GM12878 (cell line): ENCODE data around the gene EIF3D. TPM values are rescaled to one million over a fixed set of nuclear protein-coding genes. Genes with fewer than 3 reads are reported as not detected.

ENCODE experiments used
- ATAC-seq: fragments of 200-7000 bp; cut with Tn5 transposase; 3 replicates; pipeline ENCODE4 v1.9.1; 2020; ENCODE audit warnings: mild to moderate bottlenecking, moderate library complexity
- BruUV-seq: library from RNA; stranded (reverse); fragments of 400-500 nt; replicated peaks from 2 replicates; lab custom pipeline; 2021; lab: Mats Ljungman, UMichigan
- CTCF ChIA-PET: fragments of 300-600 bp; sonication (Branson Sonifier 250); formaldehyde crosslinking; extraction: SDS; loops from one replicate; lab custom pipeline; 2021; ENCODE audit warnings: inconsistent platforms; lab: Yijun Ruan, JAX
- POLR2A ChIA-PET: fragments of 350-600 bp; formaldehyde crosslinking; extraction: SDS; loops from one replicate; lab custom pipeline; 2021; ENCODE audit warnings: inconsistent platforms; lab: Charles Lee
- RAD21 ChIA-PET: fragments of 300-600 bp; sonication (Branson Sonifier 250); formaldehyde crosslinking; loops from one replicate; lab custom pipeline; 2023; ENCODE audit warnings: antibody characterized with exemption; ENCODE audit not compliant: unreplicated experiment; lab: Charles Lee
- SMC1A ChIA-PET: fragments of 300-600 bp; sonication (Branson Sonifier 250); formaldehyde crosslinking; loops from one replicate; lab custom pipeline; 2023; ENCODE audit not compliant: unreplicated experiment, uncharacterized antibody; lab: Charles Lee
- DNase-seq: peaks from one replicate; pipeline ENCODE4 v3.0.0-alpha.2; 2011; ENCODE audit warnings: low read depth, low spot score
- FAIRE-seq: peaks from 3 replicates; lab custom pipeline; 2011; peaks lifted over from hg19 to GRCh38; lab: Jason Lieb, UNC
- H2AFZ ChIP-seq: 2 replicates; pipeline ENCODE4 v1.6.0; 2011; ENCODE audit warnings: low read depth, low read length, control low read depth; ENCODE audit not compliant: control insufficient read depth
- H3K27ac ChIP-seq: 2 replicates; pipeline ENCODE4 v1.5.1; 2011; ENCODE audit warnings: control low read depth; ENCODE audit not compliant: control insufficient read depth, insufficient read depth
- H3K27me3 ChIP-seq, 2 experiments: replicated peaks in 1 of 2; 2 replicates each; pipeline versions ENCODE4 v1.6.0 to v1.6.1; 2011; ENCODE audit warnings: low read length in 1 of 2; ENCODE audit not compliant: control insufficient read depth in 2 of 2, insufficient read depth in 2 of 2
- H3K36me3 ChIP-seq, 2 experiments: 2 replicates each; pipeline ENCODE4 v1.5.1; 2011; ENCODE audit warnings: low read length in 1 of 2; ENCODE audit not compliant: control insufficient read depth in 2 of 2, insufficient read depth in 2 of 2
- H3K4me1 ChIP-seq: 2 replicates; pipeline ENCODE4 v1.6.1; 2011; ENCODE audit warnings: mild to moderate bottlenecking, low read length, moderate library complexity, mixed read lengths; ENCODE audit not compliant: control insufficient read depth, insufficient read depth
- H3K4me2 ChIP-seq: 2 replicates; pipeline ENCODE4 v1.6.0; 2011; ENCODE audit warnings: control low read depth; ENCODE audit not compliant: control insufficient read depth, insufficient read depth
- H3K4me3 ChIP-seq: fragments of 200-600 bp; sonication (generic); 2 replicates; pipeline ENCODE4 v1.5.1; 2016
- H3K79me2 ChIP-seq: 2 replicates; pipeline ENCODE4 v1.6.0; 2011; ENCODE audit warnings: low read length; ENCODE audit not compliant: control insufficient read depth, insufficient read depth
- H3K9ac ChIP-seq: 2 replicates; pipeline ENCODE4 v1.8.0; 2011; ENCODE audit warnings: low read length, control low read depth, mixed read lengths; ENCODE audit not compliant: control insufficient read depth, insufficient read depth
- H3K9me3 ChIP-seq: replicated peaks from 3 replicates; pipeline ENCODE4 v1.5.1; 2011; ENCODE audit warnings: mild to moderate bottlenecking, low read length; ENCODE audit not compliant: control insufficient read depth, insufficient read depth
- H4K20me1 ChIP-seq: 2 replicates; pipeline ENCODE4 v1.6.0; 2011; ENCODE audit not compliant: control insufficient read depth, insufficient read depth
- BMI1 ChIP-seq: fragments of 450-650 bp; IDR thresholded peaks from 2 replicates; pipeline ENCODE4 v1.6.1; 2016; ENCODE audit warnings: mild to moderate bottlenecking, moderate library complexity, borderline replicate concordance
- CHD2 ChIP-seq: IDR thresholded peaks from 2 replicates; pipeline ENCODE4 v1.6.1; 2011; ENCODE audit warnings: low read depth, low read length, improper control_type of control experiment, borderline replicate concordance
- CREM ChIP-seq: IDR thresholded peaks from 2 replicates; pipeline ENCODE4 v1.6.1; 2014; ENCODE audit warnings: antibody characterized with exemption, low read depth
- MTA2 ChIP-seq: fragments of 450-650 bp; IDR thresholded peaks from 2 replicates; pipeline ENCODE4 v1.6.1; 2016; ENCODE audit warnings: low read depth, mild to moderate bottlenecking, moderate library complexity
- NFIC ChIP-seq: IDR thresholded peaks from 2 replicates; pipeline ENCODE4 v1.6.1; 2012; ENCODE audit warnings: low read depth, mild to moderate bottlenecking, inconsistent platforms, low read length, moderate library complexity
- SUZ12 ChIP-seq: fragments of 200-600 bp; sonication (generic); IDR thresholded peaks from one replicate; pipeline ENCODE4 v1.6.1; 2018; ENCODE audit warnings: antibody characterized with exemption, mild to moderate bottlenecking; ENCODE audit not compliant: unreplicated experiment
- TAF1 ChIP-seq: IDR thresholded peaks from 2 replicates; pipeline ENCODE4 v1.6.1; 2011; ENCODE audit warnings: mild to moderate bottlenecking, low read depth, low read length, borderline replicate concordance
- TCF3 ChIP-seq: IDR thresholded peaks from 2 replicates; pipeline ENCODE4 v1.6.1; 2012; ENCODE audit warnings: low read depth, mild to moderate bottlenecking, low read length, borderline replicate concordance; ENCODE audit not compliant: insufficient read depth
- YBX1 ChIP-seq: fragments of 450-650 bp; IDR thresholded peaks from 2 replicates; pipeline ENCODE4 v1.6.1; 2016; ENCODE audit warnings: antibody characterized with exemption
- WGBS: methylation state at CpG from one replicate; pipeline ENCODE4 v1.1.6; 2016; ENCODE audit warnings: low lambda C conversion rate; ENCODE audit not compliant: insufficient replicate concordance, insufficient coverage; ENCODE audit errors: missing lambda C conversion rate; 5-methylcytosine and 5-hydroxymethylcytosine counted together
- in situ Hi-C: fragments of 300-500 bp; cut with MboI; formaldehyde crosslinking; loops from 9 replicates; pipeline ENCODE4 v1.14.3; 2018; ENCODE audit warnings: mixed read lengths
- intact Hi-C: fragments of 100-400 bp; cut with micrococcal nuclease; formaldehyde crosslinking; loops from one replicate; pipeline ENCODE4 v1.14.2; 2022; ENCODE audit not compliant: unreplicated experiment
- polyA plus RNA-seq, 11 experiments: library from polyadenylated mRNA; depleted of rRNA in 4 of 11; unstranded in 6 of 11; stranded (reverse) in 5 of 11; fragments of >200 nt; fragmentation: Nextera tagmentation in 4 of 11; fragmentation: Illumina TruSeq in 1 of 11; extraction: Ambion mirVana in 4 of 11; extraction: Trizol in 1 of 11; gene quantifications; 1 replicate in 1 of 11; 2 replicates in 10 of 11; pipeline versions ENCODE4 v1.2.1 to v1.2.3, GENCODE V29; 2011 to 2016; ENCODE audit warnings: inconsistent platforms in 2 of 11, missing spikeins in 2 of 11, low read depth in 1 of 11
- total RNA-seq, 4 experiments: library from RNA; depleted of rRNA in 3 of 4; stranded (reverse); fragments of >200 nt in 3 of 4; fragmentation: Illumina TruSeq in 1 of 4; extraction: Trizol in 1 of 4; gene quantifications; 2 replicates each; pipeline versions ENCODE4 v1.2.1 to v1.2.3, GENCODE V29; 2013 to 2021

The EIF3D gene
- total and polyA plus RNA-seq, 10 of the 15 experiments (the other 5 are each of a cell fraction or from before 2014, with no cell fraction given), result 240 to 558 (median 420) TPM

- no peak overlapping the region for H3K27ac ChIP-seq
- ATAC-seq, result no peak
- ChIA-PET RAD21 (interaction anchor here (1.9 kb wide), 1 partner anchor 19 kb away, joined by 5 read pairs; no protein-coding TSS in a partner anchor), CTCF (interaction anchor here (0.9 to 2.0 kb wide), 3 partner anchors 22 to 331 kb away, joined by 3 to 8 read pairs (median 4); no protein-coding TSS in a partner anchor), POLR2A (interaction anchor here (0.6 kb wide), 1 partner anchor 212 kb away, joined by 3 read pairs; no protein-coding TSS in a partner anchor), SMC1A (interaction anchor here (0.8 to 1.2 kb wide), 2 partner anchors 11 to 561 kb away, joined by 3 read pairs; partner anchors contain the start of gene TXN2)
- H3K36me3 ChIP-seq, result peaks cover 2 to 3% of the 10 kb centered on the region in 2 experiments; a peak in 3 of 4 replicates
- intact Hi-C loops (no loop called here), in situ Hi-C loops (no loop called here)
- no peak overlapping the region for H3K9ac ChIP-seq
- no peak for DNase-seq
- 79% methylated on average over 5 of the region's 5 CpGs for WGBS
- no peaks in the 10 kb centered on the region for H3K79me2 ChIP-seq
- no TSS peak for BruUV-seq
- no peak overlapping the region for H3K4me3 ChIP-seq
- H3K4me1 ChIP-seq, result peaks cover 15% of the 10 kb centered on the region
- no peak overlapping the region for H2AFZ ChIP-seq
- no peak for FAIRE-seq
- no peak overlapping the region for H3K4me2 ChIP-seq
- no peaks in the 10 kb centered on the region for H3K27me3 ChIP-seq
- TF ChIP-seq CHD2 (no peak), MTA2 (no peak), BMI1 (no peak), YBX1 (no peak), TCF3 (no peak), NFIC (no peak), SUZ12 (no peak), CREM (no peak), TAF1 (no peak)
- no peaks in the 10 kb centered on the region for H4K20me1 ChIP-seq
- no peaks in the 10 kb centered on the region; the same call in 2 of the 3 replicates for H3K9me3 ChIP-seq
Measured at GRCh38 chr22:36492109-36492508, 36.9 kb downstream of the EIF3D start.
